Measurements from ENCODE around the gene MYOCOS. TPM values are rescaled to one million over a fixed set of nuclear protein-coding genes. Genes with fewer than 3 reads are reported as not detected.

Gene MYOCOS
- total RNA-seq, 1 donor from 2014 or later, result not detected

GRCh38 chr1:171645553-171646248 is 23.7 kb downstream of the MYOCOS start:
- TF ChIP-seq CTCF (conservative IDR thresholded peaks at IDR 0.05), result no peak
- Mint-ChIP-seq H3K27me3 (peaks cover 4% of the 10 kb centered on the region), H3K36me3 (no peaks in the 10 kb centered on the region), H3K4me3 (no peak overlapping the region), H3K9me3 (no peaks in the 10 kb centered on the region), H3K4me1 (ENCODE audit: unreplicated experiment) (peaks cover 11% of the 10 kb centered on the region), H3K27ac (no peak overlapping the region)
- DNase-seq (ENCODE audit: extremely low spot score, unreplicated experiment), result no peak

- TF ChIP-seq CTCF (conservative IDR thresholded peaks at IDR 0.05), result no peak
- H3K4me3 Mint-ChIP-seq, result no peak overlapping the region
- no peak for DNase-seq (ENCODE audit: extremely low spot score, unreplicated experiment)
- H3K27ac Mint-ChIP-seq, result no peak overlapping the region
- H3K27me3 Mint-ChIP-seq, result peaks cover 4% of the 10 kb centered on the region
- no peaks in the 10 kb centered on the region for H3K36me3 Mint-ChIP-seq
- no peaks in the 10 kb centered on the region for H3K9me3 Mint-ChIP-seq
- H3K4me1 Mint-ChIP-seq (ENCODE audit: unreplicated experiment), result peaks cover 11% of the 10 kb centered on the region
Measured at GRCh38 chr1:171646249-171646560, 24.2 kb downstream of the MYOCOS start.

GRCh38 chr1:171652234-171652822 is 30.3 kb downstream of the MYOCOS start, which contains the start of gene MYOC:
Gene MYOC, minus strand, starts transcription at chr1:171652688. Its CDS starts 77 bp downstream, at chr1:171652611.
- TF ChIP-seq CTCF (conservative IDR thresholded peaks at IDR 0.05), result no peak
- Mint-ChIP-seq H3K27ac (no peak within 1 kb of the TSS), H3K4me1 (ENCODE audit: unreplicated experiment) (peaks cover 30% of the 10 kb centered on the region), H3K27me3 (no peaks in the 10 kb centered on the region), H3K36me3 (no peaks in the 10 kb centered on the region), H3K9me3 (no peaks in the 10 kb centered on the region), H3K4me3 (no peak within 1 kb of the TSS)
- DNase-seq (ENCODE audit: extremely low spot score, unreplicated experiment), result no peak

GRCh38 chr1:171653796-171654195 is 31.8 kb downstream of the MYOCOS start:
- no peak overlapping the region for H3K27ac Mint-ChIP-seq
- H3K27me3 Mint-ChIP-seq, result no peaks in the 10 kb centered on the region
- peak overlapping the region; percentile 15 for H3K4me3 Mint-ChIP-seq
- no peak for DNase-seq (ENCODE audit: extremely low spot score, unreplicated experiment)
- peaks cover 3% of the 10 kb centered on the region for H3K9me3 Mint-ChIP-seq
- no peak for TF ChIP-seq CTCF (conservative IDR thresholded peaks at IDR 0.05)
- no peaks in the 10 kb centered on the region for H3K36me3 Mint-ChIP-seq
- H3K4me1 Mint-ChIP-seq (ENCODE audit: unreplicated experiment), result peaks cover 30% of the 10 kb centered on the region

- H3K27ac Mint-ChIP-seq, result peak overlapping the region; percentile 12
- H3K27me3 Mint-ChIP-seq, result no peaks in the 10 kb centered on the region
- TF ChIP-seq CTCF (conservative IDR thresholded peaks at IDR 0.05), result no peak
- H3K4me1 Mint-ChIP-seq (ENCODE audit: unreplicated experiment), result peaks cover 30% of the 10 kb centered on the region
- H3K4me3 Mint-ChIP-seq, result peak overlapping the region; percentile 24
- no peak for DNase-seq (ENCODE audit: extremely low spot score, unreplicated experiment)
- no peaks in the 10 kb centered on the region for H3K36me3 Mint-ChIP-seq
- peaks cover 3% of the 10 kb centered on the region for H3K9me3 Mint-ChIP-seq
Measured at GRCh38 chr1:171654201-171654941, 32.3 kb downstream of the MYOCOS start.
